GM19238 (cell line): ENCODE results near the gene POLA1.

Source experiments
- DNase-seq: peaks from one replicate; pipeline ENCODE4 v3.0.0; 2011; ENCODE audit warnings: low spot score; ENCODE audit not compliant: insufficient read length

The POLA1 gene

GRCh38 chrX:24979081-24979480 lies 285.4 kb downstream of the POLA1 start:
- DNase-seq: no peak

GRCh38 chrX:24981030-24981429 lies 287.3 kb downstream of the POLA1 start:
- no peak for DNase-seq

GRCh38 chrX:24982306-24982965 lies 288.7 kb downstream of the POLA1 start:
- no peak for DNase-seq

GRCh38 chrX:24983931-24984330 lies 290.2 kb downstream of the POLA1 start:
- no peak for DNase-seq

GRCh38 chrX:24985120-24985519 lies 291.4 kb downstream of the POLA1 start:
- no peak for DNase-seq

GRCh38 chrX:24987731-24988130 lies 294.0 kb downstream of the POLA1 start:
- DNase-seq: no peak

- DNase-seq: no peak
Measured at GRCh38 chrX:24988314-24988713, 294.6 kb downstream of the POLA1 start.

GRCh38 chrX:24990535-24990934 lies 296.8 kb downstream of the POLA1 start:
- DNase-seq: no peak

GRCh38 chrX:24993879-24994278 lies 300.2 kb downstream of the POLA1 start:
- DNase-seq: no peak

GRCh38 chrX:24996096-24996709 lies 302.5 kb downstream of the POLA1 start:
- no peak for DNase-seq

- DNase-seq: no peak
Measured at GRCh38 chrX:24999511-24999910, 305.8 kb downstream of the POLA1 start.

GRCh38 chrX:25001808-25002660 lies 308.3 kb downstream of the POLA1 start:
- no peak for DNase-seq

GRCh38 chrX:25002661-25003020 lies 308.9 kb downstream of the POLA1 start:
- no peak for DNase-seq

GRCh38 chrX:25003066-25003849 lies 309.5 kb downstream of the POLA1 start:
- no peak for DNase-seq

- no peak for DNase-seq
Measured at GRCh38 chrX:25004040-25004439, 310.3 kb downstream of the POLA1 start.

GRCh38 chrX:25004485-25005032 lies 310.8 kb downstream of the POLA1 start:
- no peak for DNase-seq

GRCh38 chrX:25005034-25005381 lies 311.3 kb downstream of the POLA1 start:
- DNase-seq: no peak

- no peak for DNase-seq
Measured at GRCh38 chrX:25005382-25006185, 311.9 kb downstream of the POLA1 start.

GRCh38 chrX:25006586-25007058 lies 312.9 kb downstream of the POLA1 start:
- no peak for DNase-seq
